Measurements from ENCODE around the gene ANK2.

Gene ANK2

DNA sequence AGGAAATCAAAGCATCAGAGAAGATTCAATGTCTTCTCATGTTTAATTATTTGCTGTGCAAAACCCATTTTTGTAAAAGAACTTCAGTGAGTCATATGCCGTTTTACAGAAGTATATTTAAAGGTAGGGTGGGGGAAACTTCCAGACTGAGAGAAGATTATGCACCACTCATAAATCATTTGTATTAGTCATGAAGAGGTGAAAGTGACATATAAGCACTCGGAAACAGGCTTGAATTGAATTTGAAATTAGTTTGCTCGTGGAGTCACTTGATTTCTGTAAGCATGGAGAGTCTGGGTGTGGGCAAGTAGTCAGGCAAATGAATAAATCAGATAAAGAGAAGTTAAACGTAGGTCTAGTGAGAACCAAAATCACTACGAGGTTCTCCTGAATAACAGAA, 335.1 kb downstream of the ANK2 start:
- Histone ChIP-seq H3K79me2 (ENCODE audit: control insufficient read depth, insufficient read depth, low read length) (no peaks in the 10 kb centered on the region), H3K4me3 (ENCODE audit: low read length) (no peak overlapping the region), H4K5ac (ENCODE audit: low read length) (no peak overlapping the region), H3K56ac (ENCODE audit: low read length) (no peak overlapping the region), H3K4ac (ENCODE audit: low read depth, low read length) (no peak overlapping the region), H3K36me3 (ENCODE audit: control insufficient read depth, insufficient read depth, low read length) (no peaks in the 10 kb centered on the region), H2BK120ac (ENCODE audit: low read depth, low read length) (no peak overlapping the region), H4K8ac (ENCODE audit: low read depth, low read length) (no peak overlapping the region), H3K27me3 (ENCODE audit: insufficient read depth, low read length, poor library complexity) (no peaks in the 10 kb centered on the region), H3K79me1 (ENCODE audit: low read length) (no peaks in the 10 kb centered on the region), H3K4me1 (ENCODE audit: control insufficient read depth, low read depth, low read length) (no peaks in the 10 kb centered on the region), H2BK5ac (ENCODE audit: low read length) (no peak overlapping the region), H2AK5ac (ENCODE audit: low read length) (no peak overlapping the region), H3K23ac (ENCODE audit: low read length) (no peak overlapping the region), H3K27ac (ENCODE audit: low read depth, low read length) (no peak overlapping the region), H3K18ac (ENCODE audit: low read length) (no peak overlapping the region), H2BK15ac (replicated peaks; ENCODE audit: low read depth) (no peak overlapping the region), H3K4me2 (ENCODE audit: low read length) (no peak overlapping the region), H3K9ac (ENCODE audit: low read length) (no peak overlapping the region)
- WGBS (ENCODE audit: extremely low coverage, insufficient coverage, low lambda C conversion rate), result no CpG with 5 or more reads among the region's 5 CpGs
- no peak for DNase-seq

DNA sequence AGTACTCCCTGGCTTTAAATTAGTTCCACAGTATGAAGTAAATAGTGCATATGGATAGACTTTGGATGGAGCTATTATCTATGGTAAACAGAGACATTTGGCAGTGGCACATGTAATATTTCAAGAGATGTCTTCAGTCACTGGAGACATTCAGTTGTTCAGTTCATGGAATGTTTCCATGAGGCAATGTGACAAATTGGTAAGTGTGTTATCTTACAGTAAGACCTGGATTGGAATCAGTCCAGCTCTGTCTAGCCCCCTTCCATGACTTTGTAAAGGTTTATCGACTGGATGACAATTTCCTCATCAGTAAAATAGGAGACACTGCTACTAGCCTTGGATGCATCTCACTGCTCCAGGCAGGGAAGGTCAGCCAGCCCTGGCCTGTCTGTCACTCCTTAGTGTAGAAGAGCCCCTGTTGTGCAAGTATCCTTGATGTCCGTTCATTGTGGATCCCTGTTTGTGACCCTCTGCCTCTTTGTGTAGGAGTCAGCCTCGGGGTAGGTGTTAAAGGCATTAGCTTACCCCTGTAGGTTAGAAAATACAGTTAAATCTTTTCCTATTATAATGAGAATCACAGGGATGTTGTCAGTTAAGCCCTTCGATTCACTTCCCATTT, 335.9 kb downstream of the ANK2 start:
- no peak overlapping the region for H3K4me3 ChIP-seq (ENCODE audit: low read length)
- H3K36me3 ChIP-seq (ENCODE audit: control insufficient read depth, insufficient read depth, low read length), result no peaks in the 10 kb centered on the region
- no CpG with 5 or more reads among the region's 4 CpGs for WGBS (ENCODE audit: extremely low coverage, insufficient coverage, low lambda C conversion rate)

DNA sequence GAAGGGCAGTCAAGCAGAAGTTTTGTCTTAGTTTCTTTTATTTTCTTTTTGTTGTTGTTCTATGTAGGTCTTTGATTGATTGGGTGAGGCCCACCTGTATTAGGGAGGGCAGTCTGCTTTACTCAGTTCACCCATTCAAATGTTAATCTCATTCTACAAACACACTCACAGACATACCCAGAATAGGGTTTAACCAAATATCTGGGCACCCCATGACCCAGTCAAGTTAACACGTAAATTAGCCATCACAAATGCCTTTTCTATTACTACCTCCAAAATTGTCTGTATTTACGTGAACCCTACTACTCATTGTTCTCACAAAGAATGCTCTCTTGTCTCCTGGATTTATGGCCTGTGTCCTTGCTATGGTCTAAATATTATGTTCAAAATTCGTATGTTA, 339.7 kb downstream of the ANK2 start:
- Histone ChIP-seq H2BK5ac (ENCODE audit: low read length) (no peak overlapping the region), H3K4me3 (ENCODE audit: low read length) (no peak overlapping the region), H3K4ac (ENCODE audit: low read depth, low read length) (no peak overlapping the region), H3K27me3 (ENCODE audit: insufficient read depth, low read length, poor library complexity) (no peaks in the 10 kb centered on the region), H3K9ac (ENCODE audit: low read length) (no peak overlapping the region), H3K18ac (ENCODE audit: low read length) (no peak overlapping the region), H3K27ac (ENCODE audit: low read depth, low read length) (no peak overlapping the region), H2BK120ac (ENCODE audit: low read depth, low read length) (no peak overlapping the region), H2BK15ac (replicated peaks; ENCODE audit: low read depth) (no peak overlapping the region), H4K5ac (ENCODE audit: low read length) (no peak overlapping the region), H3K4me1 (ENCODE audit: control insufficient read depth, low read depth, low read length) (no peaks in the 10 kb centered on the region), H3K23ac (ENCODE audit: low read length) (no peak overlapping the region), H3K4me2 (ENCODE audit: low read length) (no peak overlapping the region), H3K56ac (ENCODE audit: low read length) (no peak overlapping the region), H3K79me1 (ENCODE audit: low read length) (no peaks in the 10 kb centered on the region), H3K36me3 (ENCODE audit: control insufficient read depth, insufficient read depth, low read length) (no peaks in the 10 kb centered on the region), H3K79me2 (ENCODE audit: control insufficient read depth, insufficient read depth, low read length) (no peaks in the 10 kb centered on the region), H4K8ac (ENCODE audit: low read depth, low read length) (no peak overlapping the region), H2AK5ac (ENCODE audit: low read length) (no peak overlapping the region)
- WGBS (ENCODE audit: extremely low coverage, insufficient coverage, low lambda C conversion rate), result no CpG with 5 or more reads among the region's 3 CpGs
- DNase-seq, result no peak

More for the DNA sequence above, 335.9 kb downstream of the ANK2 start:
- H2BK120ac ChIP-seq (ENCODE audit: low read depth, low read length), result no peak overlapping the region
- no peak overlapping the region for H4K5ac ChIP-seq (ENCODE audit: low read length)
- H3K4ac ChIP-seq (ENCODE audit: low read depth, low read length), result no peak overlapping the region
- no peak overlapping the region for H2BK5ac ChIP-seq (ENCODE audit: low read length)
- H3K79me1 ChIP-seq (ENCODE audit: low read length), result no peaks in the 10 kb centered on the region
- no peak overlapping the region for H3K4me2 ChIP-seq (ENCODE audit: low read length)
- no peak overlapping the region for H3K23ac ChIP-seq (ENCODE audit: low read length)
- H3K4me1 ChIP-seq (ENCODE audit: control insufficient read depth, low read depth, low read length), result no peaks in the 10 kb centered on the region
- H3K9ac ChIP-seq (ENCODE audit: low read length), result no peak overlapping the region
- DNase-seq, result no peak
- no peak overlapping the region for H2AK5ac ChIP-seq (ENCODE audit: low read length)
- H3K27me3 ChIP-seq (ENCODE audit: insufficient read depth, low read length, poor library complexity), result no peaks in the 10 kb centered on the region
- no peak overlapping the region for H3K27ac ChIP-seq (ENCODE audit: low read depth, low read length)
- H3K18ac ChIP-seq (ENCODE audit: low read length), result no peak overlapping the region
- H3K79me2 ChIP-seq (ENCODE audit: control insufficient read depth, insufficient read depth, low read length), result no peaks in the 10 kb centered on the region
- H4K8ac ChIP-seq (ENCODE audit: low read depth, low read length), result no peak overlapping the region
- no peak overlapping the region for H2BK15ac ChIP-seq (replicated peaks; ENCODE audit: low read depth)
- no peak overlapping the region for H3K56ac ChIP-seq (ENCODE audit: low read length)

DNA sequence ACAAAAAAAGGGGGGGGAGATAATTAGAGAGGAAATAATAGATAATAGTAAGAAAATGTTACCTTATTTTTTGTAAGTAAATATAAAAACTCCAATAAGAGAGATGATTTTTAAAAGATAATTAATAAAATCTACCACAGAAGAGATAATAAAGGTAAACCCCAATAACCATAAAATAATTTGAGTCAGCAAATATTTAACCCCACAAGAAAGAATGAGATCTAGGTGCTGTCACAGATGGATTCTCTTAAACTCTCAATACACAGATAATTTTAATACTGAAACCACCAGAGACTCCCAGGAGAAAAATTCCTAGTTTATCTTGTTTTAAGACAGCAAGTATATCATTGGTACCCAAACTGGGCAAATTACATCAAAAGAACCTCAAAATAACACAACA, 341.4 kb downstream of the ANK2 start:
- H3K23ac ChIP-seq (ENCODE audit: low read length), result no peak overlapping the region
- no peaks in the 10 kb centered on the region for H3K79me1 ChIP-seq (ENCODE audit: low read length)
- H2AK5ac ChIP-seq (ENCODE audit: low read length), result no peak overlapping the region
- H3K4me1 ChIP-seq (ENCODE audit: control insufficient read depth, low read depth, low read length), result no peaks in the 10 kb centered on the region
- no peaks in the 10 kb centered on the region for H3K36me3 ChIP-seq (ENCODE audit: control insufficient read depth, insufficient read depth, low read length)
- no peak overlapping the region for H3K18ac ChIP-seq (ENCODE audit: low read length)
- no peaks in the 10 kb centered on the region for H3K79me2 ChIP-seq (ENCODE audit: control insufficient read depth, insufficient read depth, low read length)
- no peak overlapping the region for H4K5ac ChIP-seq (ENCODE audit: low read length)
- no peaks in the 10 kb centered on the region for H3K27me3 ChIP-seq (ENCODE audit: insufficient read depth, low read length, poor library complexity)
- H3K27ac ChIP-seq (ENCODE audit: low read depth, low read length), result no peak overlapping the region
- no peak overlapping the region for H3K56ac ChIP-seq (ENCODE audit: low read length)
- H3K4ac ChIP-seq (ENCODE audit: low read depth, low read length), result no peak overlapping the region
- no peak overlapping the region for H2BK15ac ChIP-seq (replicated peaks; ENCODE audit: low read depth)
- no peak overlapping the region for H3K4me2 ChIP-seq (ENCODE audit: low read length)
- no peak overlapping the region for H3K4me3 ChIP-seq (ENCODE audit: low read length)
- H2BK5ac ChIP-seq (ENCODE audit: low read length), result no peak overlapping the region
- no peak overlapping the region for H4K8ac ChIP-seq (ENCODE audit: low read depth, low read length)
- DNase-seq, result no peak
- H2BK120ac ChIP-seq (ENCODE audit: low read depth, low read length), result no peak overlapping the region
- H3K9ac ChIP-seq (ENCODE audit: low read length), result no peak overlapping the region

DNA sequence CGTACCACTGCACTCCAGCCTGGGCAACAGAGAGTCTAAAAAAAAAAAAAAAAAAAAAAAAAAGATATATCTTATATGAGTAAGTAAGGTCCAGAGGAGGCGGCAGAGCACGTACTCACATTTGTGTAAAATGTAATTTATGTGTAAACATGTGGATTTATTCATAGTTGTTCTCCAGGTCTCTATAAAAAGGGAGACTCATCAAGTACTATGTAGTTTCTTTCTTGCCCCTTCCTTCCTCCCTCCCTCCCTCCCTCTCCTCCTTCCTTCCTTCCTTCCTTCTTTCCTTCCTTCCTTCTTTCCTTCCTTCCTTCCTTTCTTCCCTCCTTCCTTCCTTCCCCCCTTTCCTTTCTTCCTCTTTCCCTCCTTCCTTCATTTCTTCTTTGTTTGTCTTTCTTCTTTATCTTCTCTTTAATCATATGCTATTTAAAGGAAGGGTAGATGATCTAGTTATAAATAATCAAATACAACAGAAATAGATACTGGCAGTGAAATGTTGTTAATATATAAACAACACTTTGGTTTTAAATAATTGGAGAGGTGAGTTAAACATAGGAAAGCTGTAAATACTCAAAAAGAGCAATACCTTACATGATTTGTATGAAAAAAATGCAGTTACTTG, 344.8 kb downstream of the ANK2 start:
- Histone ChIP-seq H3K18ac (ENCODE audit: low read length) (no peak overlapping the region), H3K9ac (ENCODE audit: low read length) (no peak overlapping the region), H3K56ac (ENCODE audit: low read length) (no peak overlapping the region), H3K4me3 (ENCODE audit: low read length) (no peak overlapping the region), H3K36me3 (ENCODE audit: control insufficient read depth, insufficient read depth, low read length) (no peaks in the 10 kb centered on the region), H3K79me2 (ENCODE audit: control insufficient read depth, insufficient read depth, low read length) (no peaks in the 10 kb centered on the region), H2BK5ac (ENCODE audit: low read length) (no peak overlapping the region), H3K4ac (ENCODE audit: low read depth, low read length) (no peak overlapping the region), H2AK5ac (ENCODE audit: low read length) (no peak overlapping the region), H3K23ac (ENCODE audit: low read length) (no peak overlapping the region), H3K27me3 (ENCODE audit: insufficient read depth, low read length, poor library complexity) (no peaks in the 10 kb centered on the region), H2BK120ac (ENCODE audit: low read depth, low read length) (no peak overlapping the region), H4K5ac (ENCODE audit: low read length) (no peak overlapping the region), H3K27ac (ENCODE audit: low read depth, low read length) (no peak overlapping the region), H4K8ac (ENCODE audit: low read depth, low read length) (no peak overlapping the region), H3K4me1 (ENCODE audit: control insufficient read depth, low read depth, low read length) (no peaks in the 10 kb centered on the region), H2BK15ac (replicated peaks; ENCODE audit: low read depth) (no peak overlapping the region), H3K79me1 (ENCODE audit: low read length) (no peaks in the 10 kb centered on the region), H3K4me2 (ENCODE audit: low read length) (no peak overlapping the region)
- no CpG with 5 or more reads among the region's 3 CpGs for WGBS (ENCODE audit: extremely low coverage, insufficient coverage, low lambda C conversion rate)
- no peak for DNase-seq
